Spleen (tissue), 11 donors: ENCODE data around the gene SYCE3. TPM values are rescaled to one million over a fixed set of nuclear protein-coding genes. Genes with fewer than 3 reads are reported as not detected.
A peak's percentile ranks its signal among the peaks of the same experiment; 100 is the strongest.

Source experiments
- DNase-seq: peaks from one replicate; pipeline ENCODE4 v3.0.0-alpha.2; 2020
- H3K27ac ChIP-seq, 8 donors: fragments of 200-600 bp; sonication (generic) in 7 of 8; 1 replicate in 4 of 8; 2 replicates in 4 of 8; pipeline versions ENCODE4 v1.5.0 to v1.8.0; 2016 to 2021; ENCODE audit warnings: inconsistent platforms in 4 of 8, mild to moderate bottlenecking in 4 of 8, moderate library complexity in 1 of 8
- H3K27me3 ChIP-seq, 7 donors: fragments of 200-600 bp; sonication (generic) in 6 of 7; replicated peaks in 1 of 7; 1 replicate in 4 of 7; 2 replicates in 3 of 7; pipeline versions ENCODE4 v1.5.0 to v1.8.0; 2016 to 2021; ENCODE audit warnings: inconsistent platforms in 3 of 7, mild to moderate bottlenecking in 1 of 7
- H3K36me3 ChIP-seq, 6 donors: fragments of 200-600 bp; sonication (generic) in 5 of 6; 1 replicate in 4 of 6; 2 replicates in 2 of 6; pipeline versions ENCODE4 v1.5.0 to v1.8.0; 2016 to 2021; ENCODE audit warnings: inconsistent platforms in 2 of 6
- H3K4me1 ChIP-seq, 6 donors: fragments of 200-600 bp; sonication (generic) in 5 of 6; 1 replicate in 3 of 6; 2 replicates in 3 of 6; pipeline versions ENCODE4 v1.5.0 to v1.8.0; 2016 to 2021; ENCODE audit warnings: inconsistent platforms in 3 of 6
- H3K4me3 ChIP-seq, 8 donors: fragments of 200-600 bp; sonication (generic) in 7 of 8; 1 replicate in 4 of 8; 2 replicates in 4 of 8; pipeline versions ENCODE4 v1.5.0 to v1.8.0; 2016 to 2021; ENCODE audit warnings: inconsistent platforms in 4 of 8, mild to moderate bottlenecking in 4 of 8, moderate library complexity in 2 of 8
- H3K9me3 ChIP-seq, 8 donors: fragments of 200-600 bp; sonication (generic) in 7 of 8; 1 replicate in 4 of 8; 2 replicates in 4 of 8; pipeline versions ENCODE4 v1.5.0 to v1.8.0; 2016 to 2021; ENCODE audit warnings: inconsistent platforms in 4 of 8
- POLR2A ChIP-seq, 3 donors: fragments of 450-650 bp; IDR thresholded peaks; one replicate each; pipeline ENCODE4 v1.5.1; 2017; ENCODE audit warnings: antibody characterized with exemption in 3 of 3, mild to moderate bottlenecking in 1 of 3
- POLR2AphosphoS5 ChIP-seq, 3 donors: sonication (generic); formaldehyde crosslinking; IDR thresholded peaks; one replicate each; pipeline ENCODE4 v1.5.1; 2017; ENCODE audit warnings: antibody characterized with exemption in 3 of 3
- WGBS, 5 donors: extraction: QIAGEN DNeasy Blood & Tissue Kit in 3 of 5; methylation state at CpG; one replicate each; pipeline versions ENCODE4 v1.1.5 to v1.1.7; 2013 to 2018; 5-methylcytosine and 5-hydroxymethylcytosine counted together
- intact Hi-C: fragments of 100-400 bp; cut with DNase I; formaldehyde crosslinking; loops from one replicate; pipeline ENCODE4 v1.15.0; 2023; ENCODE audit warnings: low total_unique reads
- polyA plus RNA-seq, 3 donors: library from polyadenylated mRNA; stranded (reverse); fragments of 200-250 nt; gene quantifications; one replicate each; pipeline ENCODE4 v1.2.1, GENCODE V29; 2013
- total RNA-seq, 7 donors: library from RNA; depleted of rRNA in 3 of 7; stranded (reverse); fragments of >200 nt in 3 of 7; fragmentation: NEBNext Ultra II Directional in 4 of 7; extraction: Animal tissue kit (Norgen Biotek cat#: 25700) in 4 of 7; gene quantifications; one replicate each; pipeline versions ENCODE4 v1.1.0 to v1.2.1, GENCODE V29; 2016 to 2021
- TF ChIP-seq, protein P1 (sequence below), 11 experiments: fragments of 200-600 bp in 7 of 11; fragments of 450-650 bp in 4 of 11; sonication (generic) in 4 of 11; IDR thresholded peaks in 8 of 11; conservative IDR thresholded peaks in 3 of 11; 1 replicate in 7 of 11; 2 replicates in 4 of 11; pipeline versions ENCODE4 v1.4.0 to v1.8.0; 2016 to 2021; ENCODE audit warnings: antibody characterized with exemption in 11 of 11, inconsistent platforms in 4 of 11, mild to moderate bottlenecking in 1 of 11
- donor health status: healthy with polysubstance abuse.
- donor health status: DM: no; HTN: no; CAD: no; lungs with moderate emphysema.
- donor health status: DM: no; HTN: no; CAD: no.
- donor health status: Bipolar disorder and iron deficiency.
- donor health status: healthy.
- donor health status: DM: no; HTN: no; CAD: no.
- donor health status: DM: yes; HTN: yes; CAD: no.

The SYCE3 gene
- total and polyA plus RNA-seq, 10 donors, result 0.50 to 3.0 TPM; not detected in 8

DNA sequence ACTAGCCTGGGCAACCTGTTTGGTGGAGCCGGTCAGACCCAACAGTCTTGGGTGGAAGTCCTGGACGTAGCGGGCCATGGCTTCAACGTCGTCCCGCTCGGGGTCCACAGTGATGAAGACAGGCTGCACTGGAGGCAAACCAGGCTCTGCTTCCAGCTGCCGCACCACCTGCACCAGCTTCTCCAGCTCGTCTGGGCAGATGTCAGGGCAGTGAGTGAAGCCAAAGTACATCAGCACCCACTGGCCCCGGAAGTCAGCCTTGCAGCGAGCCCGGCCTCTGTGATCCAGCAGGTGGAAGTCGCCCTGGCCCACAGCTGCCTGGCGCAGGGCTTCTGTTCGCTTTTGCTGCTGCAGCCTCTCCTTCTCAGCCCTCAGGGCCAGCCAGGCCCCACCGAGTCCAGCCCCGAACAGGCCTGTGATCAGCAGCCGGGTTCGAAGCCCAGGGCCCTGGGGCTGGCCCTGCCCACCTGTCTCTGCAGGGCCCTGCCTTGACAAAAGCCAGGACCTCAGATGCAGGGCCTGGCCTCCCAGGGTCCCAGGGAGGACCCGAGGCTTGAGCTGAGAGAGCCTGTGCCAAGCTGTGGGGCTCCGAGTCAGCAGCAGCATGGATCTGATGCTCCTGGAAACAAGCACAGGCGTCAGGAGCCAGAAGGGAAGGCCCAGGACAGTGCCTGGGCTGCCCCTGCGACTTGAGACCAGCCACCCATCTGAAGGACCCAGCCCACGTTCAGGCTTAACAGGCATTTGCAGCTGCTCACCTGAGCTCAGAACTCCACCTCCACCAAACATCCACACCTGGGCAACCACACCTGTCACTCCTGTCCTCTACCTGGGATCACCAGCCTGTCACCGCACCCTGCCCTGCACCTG, 38.7 kb downstream of the SYCE3 start:
- Histone ChIP-seq H3K27me3 (no peaks in the 10 kb centered on the region), H3K4me3 (peak overlapping the region in 7 of 8 donors; percentile 80 to 97 (median 84)), H3K4me1 (peaks cover 29 to 62% (median 43%) of the 10 kb centered on the region in 6 donors), H3K27ac (peak overlapping the region in 4 of 8 donors; percentile 99 to 100 (median 100)), H3K9me3 (no peaks in the 10 kb centered on the region), H3K36me3 (peaks cover 0 to 68% (median 47%) of the 10 kb centered on the region in 6 donors)
- intact Hi-C loops, result no loop called here
- TF ChIP-seq POLR2AphosphoS5 (IDR thresholded peaks at IDR 0.05), result peak in 1 of 3 donors; percentile 64
- TF ChIP-seq, protein P1, sequence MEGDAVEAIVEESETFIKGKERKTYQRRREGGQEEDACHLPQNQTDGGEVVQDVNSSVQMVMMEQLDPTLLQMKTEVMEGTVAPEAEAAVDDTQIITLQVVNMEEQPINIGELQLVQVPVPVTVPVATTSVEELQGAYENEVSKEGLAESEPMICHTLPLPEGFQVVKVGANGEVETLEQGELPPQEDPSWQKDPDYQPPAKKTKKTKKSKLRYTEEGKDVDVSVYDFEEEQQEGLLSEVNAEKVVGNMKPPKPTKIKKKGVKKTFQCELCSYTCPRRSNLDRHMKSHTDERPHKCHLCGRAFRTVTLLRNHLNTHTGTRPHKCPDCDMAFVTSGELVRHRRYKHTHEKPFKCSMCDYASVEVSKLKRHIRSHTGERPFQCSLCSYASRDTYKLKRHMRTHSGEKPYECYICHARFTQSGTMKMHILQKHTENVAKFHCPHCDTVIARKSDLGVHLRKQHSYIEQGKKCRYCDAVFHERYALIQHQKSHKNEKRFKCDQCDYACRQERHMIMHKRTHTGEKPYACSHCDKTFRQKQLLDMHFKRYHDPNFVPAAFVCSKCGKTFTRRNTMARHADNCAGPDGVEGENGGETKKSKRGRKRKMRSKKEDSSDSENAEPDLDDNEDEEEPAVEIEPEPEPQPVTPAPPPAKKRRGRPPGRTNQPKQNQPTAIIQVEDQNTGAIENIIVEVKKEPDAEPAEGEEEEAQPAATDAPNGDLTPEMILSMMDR (IDR thresholded peaks at IDR 0.05 in 8 of 11, conservative IDR thresholded peaks at IDR 0.05 in 3 of 11), result no peak
- DNase-seq, result no peak
- WGBS, 5 donors, result 76 to 90% (median 85%) methylated on average over 8 to 25 of the region's 25 CpGs

DNA sequence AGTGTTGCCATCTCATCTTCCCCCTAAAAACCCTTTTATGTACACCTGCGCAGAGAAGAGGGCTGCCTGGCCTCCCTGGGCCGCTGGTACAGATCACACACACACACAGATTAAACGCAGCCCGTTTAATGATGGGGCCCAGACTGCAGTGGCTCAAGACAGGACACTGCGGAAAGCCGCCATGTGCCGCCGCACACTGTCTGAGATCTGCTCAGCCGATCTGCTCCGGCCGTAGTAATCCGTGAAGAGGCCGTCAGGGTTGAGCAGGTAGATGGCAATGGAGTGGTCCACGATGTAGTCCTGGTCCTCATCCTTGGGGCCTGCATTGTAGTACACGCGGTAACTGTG, 39.3 kb downstream of the SYCE3 start:
- peaks cover 0 to 68% (median 53%) of the 10 kb centered on the region in 6 donors for H3K36me3 ChIP-seq
- TF ChIP-seq, protein P1 (IDR thresholded peaks at IDR 0.05 in 8 of 11, conservative IDR thresholded peaks at IDR 0.05 in 3 of 11), result no peak
- peaks cover 24 to 56% (median 37%) of the 10 kb centered on the region in 6 donors for H3K4me1 ChIP-seq
- intact Hi-C loops, result no loop called here
- DNase-seq, result no peak
- H3K27me3 ChIP-seq, result no peaks in the 10 kb centered on the region
- H3K9me3 ChIP-seq, result no peaks in the 10 kb centered on the region
- WGBS, 5 donors, result 91 to 97% (median 94%) methylated on average over 13 to 16 of the region's 16 CpGs
- no peak overlapping the region for H3K27ac ChIP-seq
- H3K4me3 ChIP-seq, result no peak overlapping the region

DNA sequence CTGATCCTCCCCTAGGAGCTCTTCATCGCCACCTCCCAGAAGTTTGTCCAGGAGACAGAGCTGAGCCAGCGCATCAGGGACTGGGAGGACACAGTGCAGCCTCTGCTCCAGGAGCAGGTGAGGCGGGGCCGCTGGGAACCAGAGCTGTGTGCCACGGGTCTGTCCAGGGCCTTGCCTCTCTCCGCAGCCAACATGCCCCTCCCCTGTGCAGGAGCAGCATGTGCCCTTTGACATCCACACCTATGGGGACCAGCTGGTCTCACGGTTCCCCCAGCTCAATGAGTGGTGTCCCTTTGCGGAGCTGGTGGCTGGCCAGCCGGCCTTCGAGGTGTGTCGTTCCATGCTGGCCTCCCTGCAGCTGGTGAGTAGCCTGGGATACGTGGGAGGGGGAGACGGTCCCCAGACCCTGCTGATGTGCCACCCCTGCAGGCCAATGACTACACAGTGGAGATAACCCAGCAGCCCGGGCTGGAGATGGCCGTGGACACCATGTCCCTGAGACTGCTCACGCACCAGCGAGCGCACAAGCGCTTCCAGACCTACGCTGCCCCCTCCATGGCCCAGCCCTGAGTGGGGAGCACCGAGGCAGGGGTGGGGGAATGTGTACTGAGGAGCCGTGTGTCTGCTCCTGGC, 39.8 kb downstream of the SYCE3 start:
- Histone ChIP-seq H3K4me3 (no peak overlapping the region), H3K9me3 (no peaks in the 10 kb centered on the region), H3K4me1 (peaks cover 24 to 51% (median 32%) of the 10 kb centered on the region in 6 donors), H3K27me3 (no peaks in the 10 kb centered on the region), H3K27ac (no peak overlapping the region), H3K36me3 (peaks cover 0 to 68% (median 58%) of the 10 kb centered on the region in 6 donors)
- peak in 1 of 3 donors; percentile 68 for TF ChIP-seq POLR2AphosphoS5 (IDR thresholded peaks at IDR 0.05)
- TF ChIP-seq, protein P1 (IDR thresholded peaks at IDR 0.05 in 8 of 11, conservative IDR thresholded peaks at IDR 0.05 in 3 of 11), result no peak
- no peak for TF ChIP-seq POLR2A (IDR thresholded peaks at IDR 0.05)
- WGBS, 5 donors, result 90 to 93% (median 92%) methylated on average over 14 to 22 of the region's 22 CpGs
- intact Hi-C loops, result no loop called here
- no peak for DNase-seq

DNA sequence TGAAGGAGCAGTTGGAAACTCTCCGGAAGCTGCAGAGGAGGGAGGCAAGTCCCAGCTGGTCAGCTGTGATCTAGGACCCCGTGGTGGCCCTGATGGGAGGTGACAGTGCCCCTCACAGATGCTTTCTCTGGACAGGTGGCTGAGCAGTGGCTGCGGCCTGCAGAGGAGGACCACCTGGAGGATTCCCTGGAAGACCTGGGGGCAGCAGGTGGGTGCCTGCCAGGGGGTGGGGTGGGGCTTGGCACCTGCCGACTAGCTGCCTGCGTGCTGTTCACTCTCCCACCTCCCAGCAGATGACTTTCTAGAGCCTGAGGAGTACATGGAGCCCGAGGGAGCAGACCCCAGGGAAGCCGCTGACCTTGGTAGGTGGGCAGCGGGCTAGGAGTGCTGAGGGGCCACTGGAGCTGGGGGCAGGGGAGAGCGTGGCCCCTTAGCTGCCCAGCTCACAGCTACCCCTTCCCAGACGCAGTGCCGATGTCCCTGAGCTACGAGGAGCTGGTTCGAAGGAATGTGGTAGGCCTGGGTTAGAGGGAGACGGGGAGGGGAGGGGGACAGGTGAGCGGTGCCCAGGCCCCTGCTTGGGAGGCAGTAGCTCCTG, 40.4 kb downstream of the SYCE3 start:
- TF ChIP-seq POLR2AphosphoS5 (IDR thresholded peaks at IDR 0.05) (no peak), POLR2A (IDR thresholded peaks at IDR 0.05) (no peak)
- TF ChIP-seq, protein P1 (IDR thresholded peaks at IDR 0.05 in 8 of 11, conservative IDR thresholded peaks at IDR 0.05 in 3 of 11), result no peak
- WGBS, 5 donors, result 93 to 96% (median 94%) methylated on average over 9 to 15 of the region's 15 CpGs
- DNase-seq, result no peak
- H3K4me1 ChIP-seq, result peaks cover 22 to 45% (median 26%) of the 10 kb centered on the region in 6 donors
- H3K27ac ChIP-seq, result no peak overlapping the region
- no peak overlapping the region for H3K4me3 ChIP-seq
- no peaks in the 10 kb centered on the region for H3K9me3 ChIP-seq
- intact Hi-C loops, result no loop called here
- peaks cover 0 to 71% (median 64%) of the 10 kb centered on the region in 6 donors for H3K36me3 ChIP-seq
- H3K27me3 ChIP-seq, result no peaks in the 10 kb centered on the region
